K562 (cell line): ENCODE results near the gene DIP2B. TPM values are rescaled to one million over a fixed set of nuclear protein-coding genes. Genes with fewer than 3 reads are reported as not detected.

ENCODE experiments used
- ATAC-seq: fragments of 200-7000 bp; cut with Tn5 transposase; 3 replicates; pipeline ENCODE4 v1.9.1; 2020; ENCODE audit warnings: moderate library complexity
- BruUV-seq: library from RNA; stranded (reverse); fragments of 400-500 nt; replicated peaks from 2 replicates; lab custom pipeline; 2021; lab: Mats Ljungman, UMichigan
- CTCF ChIA-PET: fragments of 300-600 bp; formaldehyde crosslinking; extraction: SDS; loops from one replicate; lab custom pipeline; 2021; ENCODE audit warnings: low intra/inter-chr PET ratio; lab: Yijun Ruan, JAX
- POLR2A ChIA-PET: fragments of 300-600, 350-650 bp; sonication (Branson Sonifier 250); formaldehyde crosslinking; extraction: SDS; loops from one replicate; lab custom pipeline; 2021; ENCODE audit warnings: antibody characterized with exemption, inconsistent platforms; lab: Yijun Ruan, JAX
- DNase-seq, 4 experiments: peaks; one replicate each; pipeline versions ENCODE4 v3.0.0 to v3.0.0-alpha.2; 2011 to 2018; ENCODE audit warnings: low spot score in 3 of 4, mixed read lengths in 3 of 4; ENCODE audit errors: extremely low read depth in 1 of 4
- FAIRE-seq: peaks from 2 replicates; lab custom pipeline; 2011; peaks lifted over from hg19 to GRCh38; lab: Jason Lieb, UNC
- H2AFZ ChIP-seq: 2 replicates; pipeline ENCODE4 v1.6.0; 2011; ENCODE audit warnings: low read depth, low read length, control low read depth, inconsistent platforms
- H3K27ac ChIP-seq: fragments of 200-600 bp; 3 replicates; pipeline ENCODE4 v1.8.0; 2011; ENCODE audit warnings: low read depth, mild to moderate bottlenecking, control low read depth, inconsistent platforms, low read length, moderate library complexity, mixed read lengths; ENCODE audit errors: extremely low read depth
- H3K27me3 ChIP-seq, 2 experiments: fragments of 300-600 bp in 1 of 2; 2 replicates in 1 of 2; 3 replicates in 1 of 2; pipeline versions ENCODE4 v1.6.0 to v1.8.0; 2011; ENCODE audit warnings: inconsistent platforms in 2 of 2, low read length in 2 of 2, mild to moderate bottlenecking in 1 of 2, mixed read lengths in 1 of 2, moderate library complexity in 1 of 2; ENCODE audit not compliant: control insufficient read depth in 2 of 2, insufficient read depth in 2 of 2
- H3K36me3 ChIP-seq: fragments of 300-600 bp; 3 replicates; pipeline ENCODE4 v1.8.0; 2011; ENCODE audit warnings: mild to moderate bottlenecking, low read length, inconsistent platforms; ENCODE audit not compliant: control insufficient read depth, insufficient read depth
- H3K4me1 ChIP-seq, 2 experiments: fragments of 200-600 bp in 1 of 2; replicated peaks in 1 of 2; 2 replicates in 1 of 2; 3 replicates in 1 of 2; pipeline versions ENCODE4 v1.5.1 to v1.8.0; 2011; ENCODE audit warnings: inconsistent platforms in 2 of 2, low read length in 2 of 2, mild to moderate bottlenecking in 1 of 2, mixed read lengths in 1 of 2, moderate library complexity in 1 of 2; ENCODE audit not compliant: control insufficient read depth in 2 of 2, insufficient read depth in 2 of 2
- H3K4me2 ChIP-seq: 2 replicates; pipeline ENCODE4 v1.6.1; 2011; ENCODE audit warnings: low read length, control low read depth, inconsistent platforms, mixed read lengths; ENCODE audit not compliant: insufficient read depth
- H3K4me3 ChIP-seq: fragments of 200-600 bp; sonication (generic), shearing (Covaris generic); 2 replicates; pipeline ENCODE4 v1.5.1; 2016; ENCODE audit warnings: control low read depth, inconsistent platforms
- H3K79me2 ChIP-seq: fragments of 200-600 bp; 3 replicates; pipeline ENCODE4 v1.8.0; 2011; ENCODE audit warnings: low read length, inconsistent platforms; ENCODE audit not compliant: control insufficient read depth, insufficient read depth
- H3K9ac ChIP-seq, 2 experiments: 2 replicates each; pipeline versions ENCODE4 v1.6.0 to v1.6.1; 2011; ENCODE audit warnings: low read depth in 2 of 2, low read length in 2 of 2, control low read depth in 1 of 2, inconsistent platforms in 1 of 2, mild to moderate bottlenecking in 1 of 2, mixed read lengths in 1 of 2; ENCODE audit not compliant: insufficient read depth in 1 of 2
- H3K9me1 ChIP-seq: one replicate; pipeline ENCODE4 v1.6.0; 2011; ENCODE audit warnings: inconsistent platforms, mild to moderate bottlenecking, low read length, moderate library complexity; ENCODE audit not compliant: control insufficient read depth, insufficient read depth
- H3K9me3 ChIP-seq: replicated peaks from 2 replicates; pipeline ENCODE4 v1.5.1; 2011; ENCODE audit warnings: low read depth, low read length, inconsistent platforms; ENCODE audit not compliant: control insufficient read depth, insufficient read depth
- H4K20me1 ChIP-seq: replicated peaks from 2 replicates; pipeline ENCODE4 v1.6.1; 2011; ENCODE audit warnings: low read length, inconsistent platforms, mixed read lengths; ENCODE audit not compliant: control insufficient read depth, insufficient read depth
- ARHGAP35 ChIP-seq: fragments of 450-650 bp; IDR thresholded peaks from 2 replicates; pipeline ENCODE4 v1.6.1; 2018; ENCODE audit not compliant: partially characterized antibody
- CBX5 ChIP-seq: IDR thresholded peaks from 2 replicates; pipeline ENCODE4 v1.6.1; 2014; ENCODE audit warnings: low read depth, borderline replicate concordance
- CEBPG ChIP-seq, 3 experiments: fragments of 200-800 bp in 1 of 3; sonication (Bioruptor generic) in 1 of 3; sonication (generic) in 1 of 3; formaldehyde crosslinking in 1 of 3; IDR thresholded peaks in 2 of 3; conservative IDR thresholded peaks in 1 of 3; 2 replicates each; pipeline versions ENCODE4 v1.6.1 to v1.8.0; 2016 to 2022; ENCODE audit warnings: missing compliant biosample characterization in 2 of 3, missing genetic modification characterization in 2 of 3, mild to moderate bottlenecking in 1 of 3, missing genetic modification reagents in 1 of 3
- CTBP1 ChIP-seq: fragments of 450-650 bp; IDR thresholded peaks from 2 replicates; pipeline ENCODE4 v1.6.1; 2016; ENCODE audit warnings: borderline replicate concordance
- GABPB2 ChIP-seq: fragments of 250-450 bp; sonication (Bioruptor Pico); conservative IDR thresholded peaks from 2 replicates; pipeline ENCODE4 v1.5.1; 2021; ENCODE audit warnings: mild to moderate bottlenecking
- MEIS2 ChIP-seq: fragments of 450-650 bp; IDR thresholded peaks from 2 replicates; pipeline ENCODE4 v1.6.1; 2014; ENCODE audit warnings: mild to moderate bottlenecking; ENCODE audit not compliant: partially characterized antibody
- NFIC ChIP-seq: fragments of 450-650 bp; IDR thresholded peaks from 2 replicates; pipeline ENCODE4 v1.6.1; 2017; ENCODE audit warnings: mild to moderate bottlenecking, inconsistent platforms
- PHB2 ChIP-seq: fragments of 450-650 bp; IDR thresholded peaks from 2 replicates; pipeline ENCODE4 v1.6.1; 2017; ENCODE audit warnings: low read depth
- POLR2H ChIP-seq: IDR thresholded peaks from 2 replicates; pipeline ENCODE4 v1.6.1; 2016; ENCODE audit warnings: missing genetic modification characterization, low read depth, mild to moderate bottlenecking, control low read depth, missing compliant biosample characterization, moderate library complexity
- POU5F1 ChIP-seq: fragments of 150-350 bp; IDR thresholded peaks from 2 replicates; pipeline ENCODE4 v1.6.1; 2014; ENCODE audit warnings: borderline replicate concordance, low read length, low read depth, mild to moderate bottlenecking; ENCODE audit not compliant: partially characterized antibody
- SAFB2 ChIP-seq: fragments of 200-400 bp; formaldehyde crosslinking; IDR thresholded peaks from 2 replicates; pipeline ENCODE4 v1.6.1; 2018; ENCODE audit warnings: borderline replicate concordance, low read length, low read depth, moderate library complexity; ENCODE audit not compliant: severe bottlenecking
- SMARCE1 ChIP-seq: fragments of 450-650 bp; IDR thresholded peaks from 2 replicates; pipeline ENCODE4 v1.7.1; 2016; ENCODE audit warnings: mild to moderate bottlenecking
- TAF1 ChIP-seq: IDR thresholded peaks from 2 replicates; pipeline ENCODE4 v1.6.1; 2011; ENCODE audit warnings: mild to moderate bottlenecking, low read length, moderate library complexity; ENCODE audit not compliant: insufficient read depth, control insufficient read depth, severe bottlenecking; ENCODE audit errors: extremely low read depth
- TEAD4 ChIP-seq, 2 experiments: sonication (generic) in 1 of 2; formaldehyde crosslinking in 1 of 2; IDR thresholded peaks; 2 replicates each; pipeline versions ENCODE4 v1.6.1 to v1.8.0; 2012 to 2022; ENCODE audit warnings: borderline replicate concordance in 1 of 2, inconsistent platforms in 1 of 2, low read length in 1 of 2, mild to moderate bottlenecking in 1 of 2, missing genetic modification reagents in 1 of 2
- ZNF431 ChIP-seq: sonication (generic); formaldehyde crosslinking; IDR thresholded peaks from 2 replicates; pipeline ENCODE4 v1.8.0; 2022; ENCODE audit warnings: mild to moderate bottlenecking, missing genetic modification reagents
- ZNF780A ChIP-seq: fragments of 250-450 bp; sonication (Bioruptor Pico); IDR thresholded peaks from 2 replicates; pipeline ENCODE4 v1.5.0; 2021; ENCODE audit warnings: mild to moderate bottlenecking
- ZSCAN29 ChIP-seq: fragments of 450-650 bp; IDR thresholded peaks from 2 replicates; pipeline ENCODE4 v1.6.1; 2017
- WGBS: fragments of 100-300 bp; shearing (Covaris generic); methylation state at CpG from one replicate; pipeline ENCODE4 v1.1.6; 2016; ENCODE audit warnings: low coverage, mixed read lengths; ENCODE audit not compliant: insufficient coverage; ENCODE audit errors: missing lambda C conversion rate; 5-methylcytosine and 5-hydroxymethylcytosine counted together
- in situ Hi-C: fragments of 300-500 bp; cut with MboI; formaldehyde crosslinking; loops from 4 replicates; pipeline ENCODE4 v1.15.0; 2018; ENCODE audit warnings: inconsistent platforms, mixed read lengths
- intact Hi-C: fragments of 100-400 bp; cut with micrococcal nuclease; formaldehyde crosslinking; loops from 2 replicates; pipeline ENCODE4 v1.14.2; 2022
- polyA plus RNA-seq, 8 experiments: library from polyadenylated mRNA; depleted of rRNA in 4 of 8; stranded (reverse) in 5 of 8; unstranded in 3 of 8; fragments of >200 nt; fragmentation: Nextera tagmentation in 2 of 8; fragmentation: Illumina TruSeq in 1 of 8; extraction: Ambion mirVana in 2 of 8; extraction: Trizol in 1 of 8; gene quantifications; 2 replicates each; pipeline versions ENCODE4 v1.2.1 to v1.2.3, GENCODE V29; 2011 to 2014; ENCODE audit warnings: inconsistent platforms in 1 of 8, missing spikeins in 1 of 8
- total RNA-seq, 7 experiments: library from RNA; depleted of rRNA in 6 of 7; stranded (reverse); fragments of >200 nt in 6 of 7; fragmentation: Illumina TruSeq in 2 of 7; extraction: Trizol in 2 of 7; gene quantifications; 2 replicates each; pipeline versions ENCODE4 v1.2.1 to v1.2.3, GENCODE V29; 2011 to 2021; ENCODE audit warnings: low replicate concordance in 1 of 7
- TF ChIP-seq, protein P1 (sequence below), 3 experiments: IDR thresholded peaks in 2 of 3; conservative IDR thresholded peaks in 1 of 3; 2 replicates each; pipeline ENCODE4 v1.5.1; 2011 to 2012; ENCODE audit warnings: low read length in 3 of 3, mild to moderate bottlenecking in 3 of 3, control low read depth in 2 of 3, improper control_type of control experiment in 1 of 3, inconsistent platforms in 1 of 3, low read depth in 1 of 3, mixed read lengths in 1 of 3, moderate library complexity in 1 of 3; ENCODE audit not compliant: insufficient read depth in 2 of 3
- TF ChIP-seq, protein P2 (sequence below), 2 experiments: fragments of 450-650 bp in 1 of 2; sonication (generic) in 1 of 2; formaldehyde crosslinking in 1 of 2; IDR thresholded peaks in 1 of 2; conservative IDR thresholded peaks in 1 of 2; 2 replicates each; pipeline versions ENCODE4 v1.6.1 to v1.8.1; 2016 to 2023; ENCODE audit warnings: mild to moderate bottlenecking in 2 of 2, moderate library complexity in 2 of 2, inconsistent platforms in 1 of 2, missing genetic modification reagents in 1 of 2

DIP2B gene
- total and polyA plus RNA-seq, 9 of the 15 experiments (the other 6 are each of a cell fraction or from before 2014, with no cell fraction given), result 4.6 to 26.1 (median 18.8) TPM

- H3K79me2 ChIP-seq, result peaks cover 59% of the 10 kb centered on the region
- no peak overlapping the region for H3K4me2 ChIP-seq
- peak overlapping the region in 1 of 2 experiments; percentile 19; a peak in 1 of 4 replicates for H3K9ac ChIP-seq
- no peaks in the 10 kb centered on the region for H4K20me1 ChIP-seq
- peak overlapping the region; percentile 38 for H3K27ac ChIP-seq
- H3K27me3 ChIP-seq, result no peaks in the 10 kb centered on the region
- ChIA-PET POLR2A (interaction anchor here (0.6 to 1.0 kb wide), 3 partner anchors 8 to 76 kb away, joined by 3 to 4 read pairs (median 3); no protein-coding TSS in a partner anchor), CTCF (no interaction called here)
- H3K9me1 ChIP-seq, result no peaks in the 10 kb centered on the region
- no peaks in the 10 kb centered on the region for H3K9me3 ChIP-seq
- BruUV-seq, result no TSS peak
- ATAC-seq (peak; percentile 53), FAIRE-seq (no peak), DNase-seq (peak; percentile 26 to 59 (median 39))
- in situ Hi-C loops, result no loop called here
- 11% methylated on average over 4 of the region's 4 CpGs for WGBS
- intact Hi-C loops, result no loop called here
- H3K4me3 ChIP-seq, result no peak overlapping the region
- peak overlapping the region; percentile 4; the same call in 1 of the 2 replicates for H2AFZ ChIP-seq
- peaks cover 0 to 61% of the 10 kb centered on the region in 2 experiments; a peak in 3 of 5 replicates for H3K4me1 ChIP-seq
- peaks cover 7% of the 10 kb centered on the region; the same call in 2 of the 3 replicates for H3K36me3 ChIP-seq
- TF ChIP-seq ZSCAN29, result no peak
- TF ChIP-seq, protein P1, sequence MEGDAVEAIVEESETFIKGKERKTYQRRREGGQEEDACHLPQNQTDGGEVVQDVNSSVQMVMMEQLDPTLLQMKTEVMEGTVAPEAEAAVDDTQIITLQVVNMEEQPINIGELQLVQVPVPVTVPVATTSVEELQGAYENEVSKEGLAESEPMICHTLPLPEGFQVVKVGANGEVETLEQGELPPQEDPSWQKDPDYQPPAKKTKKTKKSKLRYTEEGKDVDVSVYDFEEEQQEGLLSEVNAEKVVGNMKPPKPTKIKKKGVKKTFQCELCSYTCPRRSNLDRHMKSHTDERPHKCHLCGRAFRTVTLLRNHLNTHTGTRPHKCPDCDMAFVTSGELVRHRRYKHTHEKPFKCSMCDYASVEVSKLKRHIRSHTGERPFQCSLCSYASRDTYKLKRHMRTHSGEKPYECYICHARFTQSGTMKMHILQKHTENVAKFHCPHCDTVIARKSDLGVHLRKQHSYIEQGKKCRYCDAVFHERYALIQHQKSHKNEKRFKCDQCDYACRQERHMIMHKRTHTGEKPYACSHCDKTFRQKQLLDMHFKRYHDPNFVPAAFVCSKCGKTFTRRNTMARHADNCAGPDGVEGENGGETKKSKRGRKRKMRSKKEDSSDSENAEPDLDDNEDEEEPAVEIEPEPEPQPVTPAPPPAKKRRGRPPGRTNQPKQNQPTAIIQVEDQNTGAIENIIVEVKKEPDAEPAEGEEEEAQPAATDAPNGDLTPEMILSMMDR (IDR thresholded peaks at IDR 0.05 in 2 of 3, conservative IDR thresholded peaks at IDR 0.05 in 1 of 3; ENCODE audit: insufficient read depth in 2 of 3, low read depth in 1 of 3, low read length in 3 of 3), result no peak
- no peak for TF ChIP-seq CEBPG (CRISPR knock-in tag; IDR thresholded peaks at IDR 0.05)
- TF ChIP-seq CEBPG (tag; conservative IDR thresholded peaks at IDR 0.05 in 1 of 2, IDR thresholded peaks at IDR 0.05 in 1 of 2), result peak in 1 of 2 experiments; percentile 39; a peak in 1 of 4 replicates
- TF ChIP-seq, protein P2, sequence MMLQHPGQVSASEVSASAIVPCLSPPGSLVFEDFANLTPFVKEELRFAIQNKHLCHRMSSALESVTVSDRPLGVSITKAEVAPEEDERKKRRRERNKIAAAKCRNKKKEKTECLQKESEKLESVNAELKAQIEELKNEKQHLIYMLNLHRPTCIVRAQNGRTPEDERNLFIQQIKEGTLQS (IDR thresholded peaks at IDR 0.05), result peak; percentile 93
- TF ChIP-seq, protein P2 (CRISPR knock-in tag; conservative IDR thresholded peaks at IDR 0.05), result no peak
- TF ChIP-seq GABPB2 (CRISPR knock-in tag), result no peak
- TF ChIP-seq ARHGAP35, result no peak
- TF ChIP-seq TEAD4 (IDR thresholded peaks at IDR 0.05; ENCODE audit: low read length), result peak; percentile 69
- TF ChIP-seq TEAD4 (CRISPR knock-in tag; IDR thresholded peaks at IDR 0.05; ENCODE audit: borderline replicate concordance), result no peak
- 0 out of 2 replicates have a peak, but pooled peaks have one; percentile 25 for TF ChIP-seq CTBP1
- TF ChIP-seq PHB2, result no peak
- TF ChIP-seq ZNF431, result no peak
- no peak for TF ChIP-seq ZNF780A (CRISPR knock-in tag)
- TF ChIP-seq POLR2H (tag), result no peak
- TF ChIP-seq CBX5, result no peak
- no peak for TF ChIP-seq TAF1
- TF ChIP-seq POU5F1, result no peak
- TF ChIP-seq MEIS2, result no peak
- TF ChIP-seq SAFB2, result no peak
- peak; percentile 31; the same call in 1 of the 2 replicates for TF ChIP-seq SMARCE1
- no peak for TF ChIP-seq NFIC
Observed at GRCh38 chr12:50614167-50614759, 109.5 kb downstream of the DIP2B start.
